ENCODE data around the gene RAMACL. TPM values are rescaled to one million over a fixed set of nuclear protein-coding genes. Genes with fewer than 3 reads are reported as not detected.

Gene RAMACL
- total RNA-seq, 1 donor from 2014 or later: 0.77 TPM

GRCh38 chr6:166579237-166579850, 7.1 kb downstream of the RAMACL start:
- Histone ChIP-seq H3K9me3 (replicated peaks) (peaks cover 7% of the 10 kb centered on the region), H3K36me3 (peaks cover 7% of the 10 kb centered on the region), H3K27me3 (ENCODE audit: low read depth) (no peaks in the 10 kb centered on the region), H3K27ac (replicated peaks) (no peak overlapping the region), H3K4me1 (peaks cover 28% of the 10 kb centered on the region), H3K4me3 (no peak overlapping the region)
- intact Hi-C loops (cut with micrococcal nuclease): no loop called here
- no peak for DNase-seq
- TF ChIP-seq CTCF (IDR thresholded peaks at IDR 0.05; ENCODE audit: borderline replicate concordance): no peak

GRCh38 chr6:166578536-166579236, 7.8 kb downstream of the RAMACL start:
- Histone ChIP-seq H3K36me3 (peaks cover 7% of the 10 kb centered on the region), H3K27ac (replicated peaks) (no peak overlapping the region), H3K4me1 (peaks cover 27% of the 10 kb centered on the region), H3K4me3 (no peak overlapping the region), H3K27me3 (ENCODE audit: low read depth) (no peaks in the 10 kb centered on the region), H3K9me3 (replicated peaks) (peaks cover 7% of the 10 kb centered on the region)
- no peak for TF ChIP-seq CTCF (IDR thresholded peaks at IDR 0.05; ENCODE audit: borderline replicate concordance)
- no peak for DNase-seq
- intact Hi-C loops (cut with micrococcal nuclease): no loop called here

GRCh38 chr6:166575205-166575604, 11.3 kb downstream of the RAMACL start:
- H3K27ac ChIP-seq (replicated peaks): peak overlapping the region; percentile 66
- H3K27me3 ChIP-seq (ENCODE audit: low read depth): no peaks in the 10 kb centered on the region
- H3K4me3 ChIP-seq: peak overlapping the region; percentile 2
- H3K4me1 ChIP-seq: peaks cover 44% of the 10 kb centered on the region
- peak; percentile 54 for DNase-seq
- TF ChIP-seq CTCF (IDR thresholded peaks at IDR 0.05; ENCODE audit: borderline replicate concordance): no peak
- intact Hi-C loops (cut with micrococcal nuclease): no loop called here
- peaks cover 7% of the 10 kb centered on the region for H3K9me3 ChIP-seq (replicated peaks)
- H3K36me3 ChIP-seq: peaks cover 7% of the 10 kb centered on the region

GRCh38 chr6:166573511-166574216, 12.8 kb downstream of the RAMACL start:
- H3K36me3 ChIP-seq: peaks cover 7% of the 10 kb centered on the region
- H3K9me3 ChIP-seq (replicated peaks): peaks cover 7% of the 10 kb centered on the region
- no peak for TF ChIP-seq CTCF (IDR thresholded peaks at IDR 0.05; ENCODE audit: borderline replicate concordance)
- no peak for DNase-seq
- peaks cover 38% of the 10 kb centered on the region for H3K4me1 ChIP-seq
- no peaks in the 10 kb centered on the region for H3K27me3 ChIP-seq (ENCODE audit: low read depth)
- intact Hi-C loops (cut with micrococcal nuclease): no loop called here
- no peak overlapping the region for H3K27ac ChIP-seq (replicated peaks)
- H3K4me3 ChIP-seq: no peak overlapping the region

GRCh38 chr6:166572370-166573261, 13.9 kb downstream of the RAMACL start:
- H3K27me3 ChIP-seq (ENCODE audit: low read depth): no peaks in the 10 kb centered on the region
- peak overlapping the region; percentile 37 for H3K27ac ChIP-seq (replicated peaks)
- intact Hi-C loops (cut with micrococcal nuclease): no loop called here

More at GRCh38 chr6:166572370-166573261, 13.9 kb downstream of the RAMACL start:
- peaks cover 7% of the 10 kb centered on the region for H3K36me3 ChIP-seq
- TF ChIP-seq CTCF (IDR thresholded peaks at IDR 0.05; ENCODE audit: borderline replicate concordance): no peak
- no peak for DNase-seq
- H3K4me3 ChIP-seq: no peak overlapping the region
- H3K9me3 ChIP-seq (replicated peaks): peaks cover 7% of the 10 kb centered on the region
- H3K4me1 ChIP-seq: peaks cover 44% of the 10 kb centered on the region
